Motor neuron (in vitro differentiated cells): ENCODE data around the gene CDK8. TPM values are rescaled to one million over a fixed set of nuclear protein-coding genes. Genes with fewer than 3 reads are reported as not detected.
"Not testable (repeated sequence)": the region's sequence is repeated elsewhere in the genome, so short reads cannot be mapped to it uniquely, and the experiment has no call there.

Experiments used
- ATAC-seq, 8 experiments: fragments of 200-7000 bp; cut with Tn5 transposase; replicated peaks in 6 of 8; 2 replicates each; pipeline ENCODE4 v1.8.0; 2021; ENCODE audit warnings: mild to moderate bottlenecking in 8 of 8, moderate library complexity in 8 of 8
- H3K27ac ChIP-seq, 2 donors: fragments of 250-450 bp; sonication (Bioruptor Pico); 2 replicates each; pipeline ENCODE4 v1.9.0; 2021; ENCODE audit warnings: antibody characterized with exemption in 2 of 2, mild to moderate bottlenecking in 2 of 2, moderate library complexity in 1 of 2
- H3K4me1 ChIP-seq, 2 donors: fragments of 250-450 bp; sonication (Bioruptor Pico); replicated peaks in 1 of 2; 2 replicates each; pipeline ENCODE4 v1.6.1; 2021; ENCODE audit warnings: antibody characterized with exemption in 2 of 2, mild to moderate bottlenecking in 2 of 2, moderate library complexity in 1 of 2
- H3K4me3 ChIP-seq, 5 donors: fragments of 250-450 bp; sonication (Bioruptor Pico); 2 replicates each; pipeline ENCODE4 v1.9.0; 2021; ENCODE audit warnings: antibody characterized with exemption in 5 of 5, mild to moderate bottlenecking in 5 of 5, moderate library complexity in 4 of 5
- WGBS, 10 experiments: fragments of 450-650 bp; shearing (Covaris generic); methylation state at CpG; one replicate each; pipeline ENCODE4 v1.0.0; 2022; 5-methylcytosine and 5-hydroxymethylcytosine counted together
- in situ Hi-C, 9 experiments: fragments of 400-800 bp; cut with MboI; loops; one replicate each; pipeline ENCODE4 v1.15.0; 2021; ENCODE audit warnings: low sequenced_read_pairs in 9 of 9, low pct_unique_long_range_greater_than_20kb in 2 of 9; ENCODE audit not compliant: unreplicated experiment in 9 of 9
- total RNA-seq, 8 experiments: library from RNA; unstranded; fragments of 300-600 nt; gene quantifications; 2 replicates each; pipeline versions ENCODE4 v1.2.3 to v1.2.4, GENCODE V29; 2022

The CDK8 gene
- total RNA-seq, 8 experiments from 2014 or later = 14.0 to 35.0 (median 28.1) TPM

DNA sequence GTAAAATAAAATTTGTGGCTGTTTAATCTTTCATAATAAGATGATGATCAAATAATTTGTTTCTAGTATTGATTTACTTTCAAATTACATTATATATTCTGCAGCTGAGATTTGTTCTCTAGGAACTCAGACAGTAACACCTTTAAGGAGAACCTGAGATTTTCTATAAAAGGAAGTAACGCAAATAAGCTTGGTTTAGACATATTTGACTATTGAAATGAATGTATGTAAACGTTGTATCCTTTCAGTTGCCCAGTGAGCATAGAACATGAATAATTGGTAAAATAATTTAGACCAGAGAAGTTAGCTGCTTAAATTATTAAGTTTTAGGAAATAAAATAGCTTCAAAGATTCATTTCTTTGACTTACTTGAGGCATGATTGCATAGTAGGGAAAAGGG lies 3.1 kb downstream of the CDK8 start:
- in situ Hi-C loops = no loop called here
- no peak for ATAC-seq
- Histone ChIP-seq H3K4me3 (peak overlapping the region in 1 of 5 donors; percentile 72), H3K4me1 (peaks cover 5 to 15% of the 10 kb centered on the region in 2 donors), H3K27ac (no peak overlapping the region)
- WGBS, 10 experiments = 17 to 69% (median 45%) methylated on average over 2 of the region's 2 CpGs; no CpG with 5 or more reads in 1 of the 10 experiments

GRCh38 chr13:26259634-26260033 lies 5.7 kb downstream of the CDK8 start:
- Histone ChIP-seq H3K4me3 (no peak overlapping the region), H3K27ac (no peak overlapping the region), H3K4me1 (peaks cover 5 to 15% of the 10 kb centered on the region in 2 donors)
- ATAC-seq = no peak
- 57 to 93% (median 90%) methylated on average over 1 to 3 of the region's 3 CpGs; no CpG with 5 or more reads in 1 of the 10 experiments for WGBS, 10 experiments
- in situ Hi-C loops = no loop called here

GRCh38 chr13:26262156-26262555 lies 8.2 kb downstream of the CDK8 start:
- Histone ChIP-seq H3K27ac (no peak overlapping the region), H3K4me3 (no peak overlapping the region), H3K4me1 (peaks cover 5 to 12% of the 10 kb centered on the region in 2 donors)
- in situ Hi-C loops = no loop called here
- 49 to 100% (median 87%) methylated on average over 1 to 2 of the region's 2 CpGs; no CpG with 5 or more reads in 1 of the 10 experiments for WGBS, 10 experiments
- ATAC-seq = no peak

GRCh38 chr13:26266311-26266710 lies 12.4 kb downstream of the CDK8 start:
- Histone ChIP-seq H3K27ac (no peak overlapping the region), H3K4me3 (no peak overlapping the region), H3K4me1 (peaks cover 0 to 6% of the 10 kb centered on the region in 2 donors)
- WGBS, 10 experiments = 60 to 100% (median 83%) methylated on average over 1 to 3 of the region's 3 CpGs
- in situ Hi-C loops = no loop called here
- no peak for ATAC-seq

GRCh38 chr13:26270707-26271106 lies 16.8 kb downstream of the CDK8 start:
- whole genome bisulfite sequencing, 10 experiments = 80 to 100% (median 94%) methylated on average over 1 to 3 of the region's 3 CpGs; no CpG with 5 or more reads in 1 of the 10 experiments
- in situ Hi-C loops = no loop called here
- Histone ChIP-seq H3K4me1 (peaks cover 0 to 3% of the 10 kb centered on the region in 2 donors), H3K27ac (no peak overlapping the region), H3K4me3 (no peak overlapping the region)
- ATAC-seq = no peak

GRCh38 chr13:26272621-26273020 lies 18.7 kb downstream of the CDK8 start:
- ATAC-seq = no peak
- no peak overlapping the region for H3K4me3 ChIP-seq
- H3K27ac ChIP-seq = no peak overlapping the region
- in situ Hi-C loops = no loop called here
- H3K4me1 ChIP-seq = no peaks in the 10 kb centered on the region
- 40 to 96% (median 80%) methylated on average over 1 to 3 of the region's 3 CpGs; no CpG with 5 or more reads in 5 of the 10 experiments for WGBS, 10 experiments

DNA sequence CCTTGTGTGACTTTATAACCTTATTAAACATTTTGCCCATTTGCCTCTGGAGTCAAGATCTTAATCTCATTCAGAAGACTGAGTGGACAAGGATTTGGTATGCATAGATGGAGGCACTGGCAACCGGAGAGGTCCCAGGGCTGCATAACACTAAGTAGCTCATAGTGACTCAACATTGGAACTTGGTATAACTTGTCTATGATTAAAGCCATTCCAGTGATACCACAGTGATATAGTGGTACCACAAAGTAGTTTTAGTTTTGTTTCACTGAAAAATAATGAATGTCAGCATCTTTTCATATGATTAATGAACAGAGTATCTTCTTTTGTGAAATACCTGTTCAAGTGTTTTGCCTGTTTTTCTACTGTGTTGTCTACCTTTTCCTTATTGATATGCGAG lies 26.4 kb downstream of the CDK8 start:
- no peaks in the 10 kb centered on the region for H3K4me1 ChIP-seq
- in situ Hi-C loops = no loop called here
- peak in 1 of 8 experiments; percentile 64 for ATAC-seq
- H3K4me3 ChIP-seq = no peak overlapping the region
- H3K27ac ChIP-seq = no peak overlapping the region
- WGBS, 10 experiments = 14 to 100% (median 93%) methylated on average over 1 to 2 of the region's 2 CpGs

DNA sequence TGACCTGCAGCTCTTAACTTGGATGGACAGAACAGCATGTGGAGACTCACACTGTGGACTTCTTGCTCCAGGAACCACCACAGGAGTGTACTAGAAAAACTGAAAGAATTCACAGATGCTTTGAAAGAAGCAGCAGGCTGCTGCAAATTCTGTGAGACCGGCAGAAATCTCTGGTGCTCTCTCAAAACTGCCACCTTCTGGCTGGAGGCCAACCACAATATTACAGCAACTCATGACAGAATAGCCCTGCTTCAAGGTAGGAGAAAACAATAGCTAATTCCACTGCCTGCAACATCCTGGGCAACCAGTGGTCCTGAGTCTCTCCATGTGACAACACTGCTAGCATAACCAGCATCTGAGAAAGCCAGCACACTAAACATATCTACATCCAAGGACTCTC lies 26.9 kb downstream of the CDK8 start:
- Histone ChIP-seq H3K4me1 (no peaks in the 10 kb centered on the region), H3K4me3 (no peak overlapping the region), H3K27ac (no peak overlapping the region)
- ATAC-seq = no peak
- in situ Hi-C loops = no loop called here
- 89 to 100% (median 100%) methylated on average over 1 of the region's 1 CpG; no CpG with 5 or more reads in 7 of the 10 experiments for WGBS, 10 experiments

- in situ Hi-C loops, H3K4me3 ChIP-seq, H3K27ac ChIP-seq, ATAC-seq, H3K4me1 ChIP-seq: not testable (repeated sequence)
- WGBS, 10 experiments = 30 to 100% (median 100%) methylated on average over 1 of the region's 2 CpGs; no CpG with 5 or more reads in 3 of the 10 experiments
Measured at GRCh38 chr13:26285911-26286310, 32.0 kb downstream of the CDK8 start.

GRCh38 chr13:26288838-26289237 lies 34.9 kb downstream of the CDK8 start:
- H3K4me1 ChIP-seq, H3K4me3 ChIP-seq, ATAC-seq, H3K27ac ChIP-seq, in situ Hi-C loops: not testable (repeated sequence)
- WGBS, 10 experiments = 67 to 100% (median 100%) methylated on average over 1 to 6 of the region's 7 CpGs; no CpG with 5 or more reads in 3 of the 10 experiments

DNA sequence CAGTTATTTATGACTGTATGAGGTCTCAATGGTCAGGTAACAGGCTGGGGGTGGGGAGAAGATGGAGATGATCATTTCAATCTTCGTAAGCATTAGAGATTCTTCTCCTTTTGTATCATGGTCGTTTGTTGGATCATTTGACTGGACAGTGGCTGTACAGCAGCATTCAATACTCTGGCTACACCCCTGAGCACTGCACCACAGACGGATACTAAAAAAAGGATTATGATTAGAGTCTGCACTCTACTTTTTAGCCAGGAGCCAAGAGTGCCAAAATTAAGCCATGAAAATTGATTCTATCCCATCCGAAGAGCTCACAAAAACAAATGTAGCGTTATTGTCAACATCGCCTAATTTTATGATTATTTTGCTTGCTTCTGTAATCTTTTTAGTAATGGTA lies 41.9 kb downstream of the CDK8 start:
- H3K4me3 ChIP-seq = no peak overlapping the region
- H3K27ac ChIP-seq = no peak overlapping the region
- no peak for ATAC-seq
- no peaks in the 10 kb centered on the region for H3K4me1 ChIP-seq
- in situ Hi-C loops = no loop called here
- WGBS, 10 experiments = 80 to 100% (median 100%) methylated on average over 1 to 5 of the region's 6 CpGs

- no peak overlapping the region for H3K27ac ChIP-seq
- no peaks in the 10 kb centered on the region for H3K4me1 ChIP-seq
- no peak overlapping the region for H3K4me3 ChIP-seq
- WGBS, 10 experiments = 82 to 100% (median 98%) methylated on average over 1 to 4 of the region's 4 CpGs
- ATAC-seq = peak in 1 of 8 experiments; percentile 55
- in situ Hi-C loops = no loop called here
Measured at GRCh38 chr13:26299168-26299750, 45.3 kb downstream of the CDK8 start.

DNA sequence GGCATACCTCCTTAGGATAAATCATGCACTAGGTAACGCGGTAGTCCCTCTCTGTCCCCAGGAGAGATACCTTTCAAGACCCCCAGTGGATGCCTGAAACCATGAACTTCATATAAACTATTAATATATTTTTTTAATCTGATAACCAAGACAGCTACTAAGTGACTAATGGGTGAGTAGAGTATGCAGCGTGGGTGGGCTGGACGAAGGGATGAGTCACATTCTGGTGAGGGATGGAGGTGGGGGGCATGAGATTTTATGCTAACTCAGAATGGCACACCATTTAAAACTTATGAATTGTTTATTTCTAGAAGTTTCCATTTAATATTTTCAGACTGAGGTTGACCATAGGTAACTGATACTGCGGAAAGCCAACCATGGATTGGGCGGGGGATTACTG lies 46.2 kb downstream of the CDK8 start:
- no peaks in the 10 kb centered on the region for H3K4me1 ChIP-seq
- no peak overlapping the region for H3K4me3 ChIP-seq
- in situ Hi-C loops = no loop called here
- H3K27ac ChIP-seq = no peak overlapping the region
- ATAC-seq = peak in 1 of 8 experiments; percentile 42
- WGBS, 10 experiments = 38 to 100% (median 97%) methylated on average over 2 to 6 of the region's 6 CpGs; no CpG with 5 or more reads in 1 of the 10 experiments

DNA sequence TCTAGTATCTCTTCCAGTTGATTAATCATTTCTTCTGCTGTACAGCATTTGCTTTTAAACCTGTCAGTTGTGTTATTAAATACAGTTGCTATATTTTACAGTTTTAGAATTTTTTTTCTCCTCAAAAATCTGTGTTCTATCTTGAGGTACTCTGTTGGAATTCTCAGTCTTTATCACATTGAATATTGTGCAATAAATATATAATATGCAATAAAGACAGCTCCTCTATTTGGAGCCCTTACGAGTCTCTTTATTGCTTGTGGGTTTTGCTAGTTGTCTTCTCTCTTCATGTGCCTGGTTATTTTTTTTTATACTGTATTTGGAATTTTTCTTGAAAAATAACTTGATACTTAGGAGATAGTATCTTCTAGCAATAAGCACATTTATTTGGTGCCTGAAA lies 51.7 kb downstream of the CDK8 start:
- in situ Hi-C loops = no loop called here
- H3K4me1 ChIP-seq = no peaks in the 10 kb centered on the region
- 31 to 100% (median 100%) methylated on average over 1 of the region's 1 CpG; no CpG with 5 or more reads in 1 of the 10 experiments for WGBS, 10 experiments
- H3K4me3 ChIP-seq = no peak overlapping the region
- no peak for ATAC-seq
- H3K27ac ChIP-seq = no peak overlapping the region
